Right renal cortex interstitium (tissue), 3 donors: ENCODE measurements around the gene TBC1D19. TPM values are rescaled to one million over a fixed set of nuclear protein-coding genes. Genes with fewer than 3 reads are reported as not detected.

Experiments
- DNase-seq, 3 donors: peaks; one replicate each; pipeline ENCODE4 v3.0.0-alpha.2; 2013; ENCODE audit warnings: low read depth in 3 of 3, low spot score in 2 of 3
- polyA plus RNA-seq, 3 donors: library from polyadenylated mRNA; unstranded; fragments of 120-200 nt; gene quantifications; one replicate each; pipeline ENCODE4 v1.2.1, GENCODE V29; 2013; ENCODE audit not compliant: insufficient read length in 3 of 3

TBC1D19 gene
- polyA plus RNA-seq, 3 donors, result 20.2 to 21.9 (median 20.6) TPM

GRCh38 chr4:26772096-26772873, 188.4 kb downstream of the TBC1D19 start:
- no peak for DNase-seq

- DNase-seq, result no peak
These were observed 195.3 kb downstream of the TBC1D19 start for GRCh38 chr4:26779224-26779623.

GRCh38 chr4:26779674-26780073, 195.8 kb downstream of the TBC1D19 start:
- DNase-seq, result no peak

- no peak for DNase-seq
These were observed 196.7 kb downstream of the TBC1D19 start for GRCh38 chr4:26780539-26780938.

GRCh38 chr4:26782168-26782829, 198.4 kb downstream of the TBC1D19 start:
- DNase-seq, result no peak

- no peak for DNase-seq
These were observed 198.9 kb downstream of the TBC1D19 start for GRCh38 chr4:26782830-26783202.

GRCh38 chr4:26784207-26784865, 200.5 kb downstream of the TBC1D19 start:
- DNase-seq, result no peak

GRCh38 chr4:26785312-26785711, 201.4 kb downstream of the TBC1D19 start:
- DNase-seq, result no peak

GRCh38 chr4:26785810-26786209, 201.9 kb downstream of the TBC1D19 start:
- DNase-seq, result no peak

DNA sequence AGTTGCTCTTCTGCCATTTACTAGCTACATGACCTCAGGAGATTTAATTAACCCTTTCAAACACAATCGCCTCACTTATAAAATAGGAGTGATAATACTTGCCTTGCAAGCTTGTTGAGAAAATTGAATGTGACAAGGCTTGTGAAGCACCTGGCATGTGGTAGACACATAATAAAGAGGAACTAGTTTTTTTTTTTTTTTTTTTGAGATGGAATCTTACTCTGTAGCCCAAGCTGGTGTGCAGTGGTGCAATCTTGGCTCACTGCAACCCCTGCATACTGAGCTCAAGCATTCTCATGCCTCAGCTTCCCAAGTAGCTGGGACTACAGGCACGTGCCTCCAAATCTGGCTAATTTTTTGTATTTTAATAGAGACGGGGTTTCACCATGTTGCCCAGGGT, 203.0 kb downstream of the TBC1D19 start:
- DNase-seq, result no peak

GRCh38 chr4:26787461-26788340, 203.8 kb downstream of the TBC1D19 start:
- peak in 1 of 3 donors; percentile 27 for DNase-seq

- DNase-seq, result no peak
These were observed 204.5 kb downstream of the TBC1D19 start for GRCh38 chr4:26788341-26788733.

DNA sequence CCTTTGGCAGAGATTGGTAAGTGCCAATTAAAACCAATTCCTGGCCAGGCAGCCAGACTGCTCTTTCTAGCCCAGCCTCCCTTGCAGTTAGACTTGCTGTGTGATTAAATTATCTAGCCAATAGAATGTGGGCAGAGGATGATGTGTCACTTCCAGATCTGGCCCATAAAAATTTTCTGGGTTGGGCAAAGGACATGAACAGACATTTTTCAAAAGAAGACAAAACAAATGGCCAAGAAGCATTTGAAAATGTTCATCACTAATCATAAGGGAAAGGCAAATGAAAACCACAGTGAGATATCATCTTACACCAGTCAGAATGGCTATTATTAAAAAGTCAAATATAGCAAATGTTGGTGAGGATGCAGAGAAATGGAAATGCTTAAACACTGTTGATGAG, 205.3 kb downstream of the TBC1D19 start:
- DNase-seq, result no peak

GRCh38 chr4:26791346-26791745, 207.5 kb downstream of the TBC1D19 start:
- no peak for DNase-seq

DNA sequence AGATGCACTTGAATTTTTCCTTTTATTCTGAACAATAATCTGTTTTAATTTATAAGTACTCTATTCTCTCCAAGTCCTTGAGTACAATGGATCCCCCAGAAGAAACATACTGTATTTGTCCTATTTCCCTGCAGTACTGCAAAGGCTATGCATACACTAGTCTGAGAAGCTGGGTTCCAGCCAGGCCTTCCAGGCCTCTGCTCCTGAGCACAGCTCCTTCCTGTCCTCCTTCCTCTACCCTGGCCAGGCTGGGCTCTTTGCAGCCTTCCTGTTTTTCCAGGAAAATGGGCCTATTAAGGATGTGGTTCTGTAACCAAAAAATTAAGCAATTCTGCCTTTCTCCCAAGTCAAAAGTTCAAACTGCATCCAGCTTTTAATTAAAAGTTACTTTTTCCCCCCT, 208.8 kb downstream of the TBC1D19 start:
- no peak for DNase-seq

DNA sequence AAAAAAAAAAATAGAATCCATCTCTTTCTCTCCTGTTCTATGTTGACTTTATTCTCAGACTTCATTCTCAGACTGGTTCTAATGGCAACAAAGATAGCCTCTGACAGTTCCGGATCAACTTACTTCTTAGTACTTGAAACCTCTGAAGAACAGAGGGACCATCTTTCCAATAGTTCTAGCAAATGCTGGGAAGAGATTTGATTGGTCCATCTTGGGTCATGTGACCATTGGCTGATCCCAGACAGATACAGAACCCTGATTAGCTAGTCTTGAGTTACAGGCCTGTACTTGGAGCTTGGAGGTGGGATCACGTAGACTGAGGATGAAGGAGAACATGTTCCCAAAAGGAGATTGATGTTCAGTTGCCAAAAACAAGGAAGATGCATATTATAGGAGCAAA, 209.9 kb downstream of the TBC1D19 start:
- DNase-seq, result no peak

DNA sequence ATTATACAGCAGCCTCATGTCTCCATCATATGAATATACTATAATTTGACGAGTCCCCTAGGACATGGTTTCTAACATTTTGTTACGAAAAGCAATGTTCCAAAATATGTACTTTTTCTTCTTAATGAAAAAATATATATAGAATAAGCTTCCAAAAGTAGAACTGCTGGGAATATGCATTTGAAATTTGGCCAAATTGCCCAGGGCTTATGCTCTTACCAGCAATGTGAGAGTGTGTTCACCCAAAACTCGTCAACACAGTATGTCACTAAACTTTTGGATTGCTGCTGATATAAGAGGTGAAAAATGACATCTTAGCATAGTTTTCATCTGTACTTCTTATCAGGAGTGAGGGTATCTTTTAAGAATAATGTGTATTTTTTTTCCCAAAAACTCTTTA, 212.2 kb downstream of the TBC1D19 start:
- DNase-seq, result no peak

GRCh38 chr4:26802790-26803189, 218.9 kb downstream of the TBC1D19 start:
- DNase-seq, result no peak

DNA sequence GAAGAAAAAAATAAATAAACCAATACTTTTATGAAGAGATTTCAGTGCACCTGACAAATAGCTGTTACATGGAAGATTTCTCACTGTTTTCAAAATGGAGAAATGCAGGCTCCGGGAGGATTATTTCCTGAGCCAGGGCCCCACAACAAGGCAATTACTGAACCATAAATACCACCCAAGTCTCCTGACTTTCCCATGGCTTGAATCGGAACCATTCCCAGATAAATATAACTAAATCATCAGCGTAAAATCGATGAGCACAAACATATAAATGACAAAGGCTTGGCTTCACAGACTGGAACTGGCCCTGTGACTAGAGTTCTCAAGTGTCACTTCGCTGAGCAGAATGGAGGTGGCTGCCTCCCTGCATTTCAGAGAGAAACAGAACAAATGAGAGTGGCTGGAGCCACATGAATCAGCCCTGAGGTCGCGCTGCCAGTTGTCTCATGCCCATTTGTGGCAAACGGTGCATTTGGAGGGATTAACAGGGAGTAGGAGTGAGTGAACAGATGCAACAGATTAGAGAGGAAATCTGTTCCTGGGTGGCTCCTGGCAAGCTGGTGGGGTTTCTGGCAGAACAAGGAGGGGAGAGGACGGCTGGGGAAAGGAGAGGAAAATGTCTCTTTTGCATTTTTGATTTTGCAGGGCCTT, 219.5 kb downstream of the TBC1D19 start:
- no peak for DNase-seq

DNA sequence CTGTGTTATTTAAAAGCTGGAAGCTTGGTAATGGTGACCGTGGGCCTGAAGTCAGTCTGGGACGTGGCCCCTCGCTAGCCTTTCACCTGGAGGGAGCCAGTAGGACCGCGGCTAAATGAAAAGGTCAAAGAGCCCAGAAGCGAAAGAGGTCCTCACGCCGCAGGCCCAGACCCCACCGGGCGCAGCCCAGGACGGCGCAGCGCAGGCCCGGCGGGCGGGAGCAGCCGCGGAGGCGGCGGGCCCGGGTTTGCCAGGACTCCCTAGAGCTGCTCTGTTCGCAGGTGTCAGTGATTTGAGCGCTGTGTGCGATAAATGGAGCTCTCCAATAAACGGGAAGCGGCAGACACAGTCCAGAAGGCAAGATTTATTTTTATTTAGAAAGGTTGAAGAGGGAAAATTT, 220.6 kb downstream of the TBC1D19 start:
- DNase-seq, result no peak
